CD4-positive, alpha-beta T cell treated with Interleukin-15 for 1 hour (primary cell): Measurements from ENCODE around the gene SSB.
"Not testable (repeated sequence)": the region's sequence is repeated elsewhere in the genome, so short reads cannot be mapped to it uniquely, and the experiment has no call there.

Source experiments
- DNase-seq: peaks from one replicate; pipeline ENCODE4 v3.0.0-alpha.2; 2020

Gene SSB

GRCh38 chr2:169838743-169839489 lies 40.2 kb downstream of the SSB start:
- DNase-seq, result no peak

GRCh38 chr2:169839954-169840746 lies 41.5 kb downstream of the SSB start:
- no peak for DNase-seq

GRCh38 chr2:169840747-169841142 lies 42.1 kb downstream of the SSB start:
- no peak for DNase-seq

- DNase-seq, result not testable (repeated sequence)
Measured at GRCh38 chr2:169841625-169842024, 43.0 kb downstream of the SSB start.

- no peak for DNase-seq
Measured at GRCh38 chr2:169845016-169845415, 46.3 kb downstream of the SSB start.

GRCh38 chr2:169848959-169849693 lies 50.5 kb downstream of the SSB start:
- not testable (repeated sequence) for DNase-seq

- DNase-seq, result no peak
Measured at GRCh38 chr2:169849710-169850109, 51.0 kb downstream of the SSB start.

GRCh38 chr2:169853041-169853668 lies 54.5 kb downstream of the SSB start:
- no peak for DNase-seq

- DNase-seq, result not testable (repeated sequence)
Measured at GRCh38 chr2:169855281-169856258, 56.9 kb downstream of the SSB start.

GRCh38 chr2:169859423-169859822 lies 60.8 kb downstream of the SSB start:
- no peak for DNase-seq

- no peak for DNase-seq
Measured at GRCh38 chr2:169860149-169860548, 61.5 kb downstream of the SSB start.
